Kidney tubule cell (primary cell): ENCODE data around the gene VPREB3.
A peak's percentile ranks its signal among the peaks of the same experiment; 100 is the strongest.

ENCODE experiments used
- DNase-seq: peaks from one replicate; pipeline ENCODE4 v3.0.0-alpha.2; 2018; ENCODE audit warnings: low spot score

Gene VPREB3

DNA sequence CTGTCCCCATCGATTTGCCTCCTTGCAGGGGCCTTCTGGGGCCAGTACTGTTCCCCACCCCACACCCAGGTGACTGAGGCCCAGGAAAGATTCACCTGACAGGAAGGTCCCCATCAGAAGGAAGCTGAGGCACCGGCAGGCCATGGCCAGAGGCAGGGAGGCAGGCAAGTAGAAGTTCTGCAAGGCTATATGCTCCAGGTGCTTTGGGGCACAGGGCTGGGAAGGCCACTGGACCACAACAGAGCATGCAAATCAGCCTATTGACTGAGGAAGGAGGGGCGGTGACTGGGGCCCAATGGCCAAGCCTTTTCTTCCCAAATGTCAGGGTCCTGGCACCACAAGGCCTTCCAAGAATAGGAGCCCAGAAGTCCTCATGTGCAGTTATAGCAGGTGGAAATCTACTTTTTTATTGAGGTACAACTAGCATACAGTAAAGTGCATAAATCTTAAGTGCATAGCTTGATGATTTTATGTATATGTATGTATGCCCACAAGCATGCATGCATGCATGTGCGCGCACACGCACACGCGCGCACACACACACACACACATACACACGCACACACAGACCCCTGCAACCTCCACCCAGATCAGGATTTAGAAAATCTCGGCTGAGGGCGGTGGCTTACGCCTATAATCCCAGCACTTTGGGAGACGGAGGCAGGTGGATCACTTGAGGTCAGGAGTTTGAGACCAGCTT is at the start of gene VPREB3:
TSS of gene VPREB3 (minus strand) at position 206 of the 700 bp plus-strand sequence. CDS start at position 144, 62 bp downstream.
- DNase-seq, result no peak

DNA sequence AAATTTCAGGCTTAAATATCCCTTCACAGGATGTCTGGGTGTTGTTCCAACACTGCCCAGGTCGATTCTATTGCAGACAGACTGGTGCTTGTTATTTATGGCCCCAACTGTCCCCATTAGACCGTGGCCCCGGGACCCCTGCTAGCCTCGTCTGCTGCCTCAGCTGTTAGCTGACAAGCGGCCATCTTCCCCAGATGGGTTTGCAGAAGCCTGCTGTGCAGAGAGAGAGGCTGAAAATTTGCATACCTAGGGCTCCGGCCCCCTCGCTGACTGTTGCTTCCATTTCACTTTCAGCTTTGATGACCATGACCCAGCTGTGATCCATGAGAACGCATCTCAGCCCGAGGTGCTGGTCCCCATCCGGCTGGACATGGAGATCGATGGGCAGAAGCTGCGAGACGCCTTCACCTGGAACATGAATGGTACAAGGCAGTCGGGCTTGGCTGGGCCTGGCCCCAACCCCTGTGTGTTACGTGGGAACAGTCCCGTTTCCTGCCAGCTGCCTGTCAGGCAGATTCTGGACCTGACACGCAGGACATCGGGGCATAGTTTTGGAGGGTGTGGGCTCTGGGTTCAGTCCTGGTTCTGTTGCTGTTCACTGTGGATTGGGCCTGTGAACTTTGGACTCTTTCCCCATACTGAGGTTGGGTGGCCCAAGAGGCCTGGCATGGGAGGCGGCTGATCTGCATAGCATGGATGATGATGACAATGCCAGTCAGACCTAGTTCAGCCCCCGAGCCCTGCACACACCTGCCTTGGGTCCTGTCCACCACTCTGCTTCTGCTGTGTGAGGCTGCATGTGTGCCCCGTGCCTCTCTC is 49.0 kb upstream of the VPREB3 start:
- no peak for DNase-seq

GRCh38 chr22:23801886-23802377 is 47.7 kb upstream of the VPREB3 start:
- DNase-seq, result no peak

GRCh38 chr22:23801238-23801821 is 47.1 kb upstream of the VPREB3 start:
- DNase-seq, result no peak

DNA sequence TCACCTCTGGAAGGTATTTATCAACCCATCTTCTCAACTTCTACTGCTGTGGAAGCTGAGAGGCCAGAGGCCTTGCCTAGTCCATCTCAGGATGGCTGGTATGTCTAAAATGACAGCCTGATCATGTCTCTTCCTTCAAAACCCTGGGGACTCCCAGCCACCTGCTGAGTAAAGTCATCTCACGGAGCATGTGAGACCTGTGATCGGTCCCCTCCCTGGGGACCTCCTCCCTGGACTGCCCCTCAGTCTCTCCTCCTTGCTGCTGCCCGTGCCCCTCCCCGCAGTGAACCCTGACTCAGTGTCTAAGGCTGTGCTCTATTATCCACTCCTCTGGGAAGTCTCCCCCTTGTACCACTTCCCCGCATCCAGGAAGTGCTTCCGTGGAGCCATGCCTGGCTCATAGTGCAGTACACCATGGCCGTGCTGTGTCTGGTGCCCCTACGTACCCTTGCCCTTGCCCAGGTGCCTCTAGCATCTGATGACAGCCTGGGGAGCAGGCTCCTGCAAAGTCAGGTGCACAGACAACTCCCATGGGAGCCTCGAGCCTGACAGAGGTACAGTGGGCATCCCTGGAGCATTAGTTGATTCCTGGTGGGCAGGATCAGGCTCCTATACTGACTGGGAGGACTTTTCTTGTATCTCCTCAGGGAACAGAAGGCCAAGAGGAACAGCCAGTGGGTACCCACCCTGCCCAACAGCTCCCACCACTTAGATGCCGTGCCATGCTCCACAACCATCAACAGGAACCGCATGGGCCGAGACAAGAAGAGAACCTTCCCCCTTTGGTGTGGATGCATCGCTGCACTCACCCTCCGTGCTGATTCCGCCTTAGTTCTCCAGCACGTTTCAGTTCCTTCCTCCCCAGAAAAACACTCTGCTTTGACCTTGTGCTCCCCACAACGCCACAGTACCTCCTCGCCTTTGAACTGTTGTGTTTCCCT is 46.3 kb upstream of the VPREB3 start:
- no peak for DNase-seq

GRCh38 chr22:23796461-23796860 is 42.2 kb upstream of the VPREB3 start:
- no peak for DNase-seq

GRCh38 chr22:23793326-23793725 is 39.1 kb upstream of the VPREB3 start:
- no peak for DNase-seq

GRCh38 chr22:23791738-23792645 is 37.8 kb upstream of the VPREB3 start:
- DNase-seq, result no peak

DNA sequence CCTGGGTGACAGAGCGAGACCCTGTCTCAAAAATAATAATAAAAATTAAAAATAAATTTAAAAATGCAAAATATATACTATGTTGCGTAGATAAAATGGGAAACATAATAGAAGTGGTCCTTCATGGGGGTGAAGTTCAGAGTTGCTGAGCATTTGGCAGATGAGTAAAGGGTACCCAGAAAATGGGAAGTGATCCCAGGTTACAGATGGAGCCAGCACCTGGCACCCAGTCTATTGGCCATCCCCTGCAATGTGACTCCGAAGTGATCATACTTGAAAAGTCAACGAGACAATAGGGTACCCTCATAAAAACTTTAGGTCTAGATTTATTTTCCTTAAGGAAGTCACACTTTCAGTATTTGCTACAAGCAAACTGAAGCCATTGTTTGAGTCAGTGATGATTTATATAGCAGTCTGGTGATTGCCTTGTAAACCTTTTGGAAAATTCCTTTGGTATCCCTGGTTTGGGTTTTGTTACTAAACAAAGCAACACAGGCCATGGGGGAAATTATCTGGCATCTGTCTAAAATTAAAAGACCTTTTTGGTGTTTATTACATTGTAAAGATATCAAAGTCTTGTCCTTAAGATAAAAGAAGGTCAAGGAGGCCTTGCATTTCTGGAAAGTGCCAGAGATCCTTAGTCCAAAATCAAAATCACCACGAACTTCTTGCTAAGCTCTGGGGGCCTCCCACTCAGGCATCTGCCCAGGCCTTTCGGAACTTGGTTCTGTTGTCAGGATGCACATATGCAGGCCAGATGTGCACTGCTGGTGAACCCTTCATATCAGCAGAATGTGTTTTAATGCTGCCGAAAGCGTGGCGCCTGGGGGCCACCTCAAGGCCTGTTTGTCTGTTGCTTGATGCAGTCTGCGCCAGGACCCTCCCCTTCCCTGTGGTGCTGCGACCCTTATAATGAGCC is 36.9 kb upstream of the VPREB3 start:
- DNase-seq, result no peak

DNA sequence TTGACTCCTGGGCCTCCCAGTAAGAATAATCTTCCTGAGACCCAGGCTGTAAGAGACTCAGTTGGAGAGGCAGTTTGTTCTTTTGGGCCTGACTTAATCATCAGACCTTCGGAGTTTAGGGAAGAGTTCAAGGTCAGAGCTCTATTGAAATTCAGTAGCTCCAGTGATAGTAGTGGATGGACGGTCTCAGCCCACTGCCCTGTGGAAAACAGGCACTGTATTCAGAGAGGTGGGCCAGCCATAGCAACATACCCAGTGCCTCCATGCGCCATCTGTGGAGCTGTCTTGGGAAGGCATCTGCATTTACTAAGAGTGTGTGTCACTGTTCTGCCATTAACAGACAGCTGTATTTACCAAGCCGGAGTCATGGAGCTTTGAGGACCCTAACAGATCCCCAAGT is 35.4 kb upstream of the VPREB3 start:
- DNase-seq, result no peak

DNA sequence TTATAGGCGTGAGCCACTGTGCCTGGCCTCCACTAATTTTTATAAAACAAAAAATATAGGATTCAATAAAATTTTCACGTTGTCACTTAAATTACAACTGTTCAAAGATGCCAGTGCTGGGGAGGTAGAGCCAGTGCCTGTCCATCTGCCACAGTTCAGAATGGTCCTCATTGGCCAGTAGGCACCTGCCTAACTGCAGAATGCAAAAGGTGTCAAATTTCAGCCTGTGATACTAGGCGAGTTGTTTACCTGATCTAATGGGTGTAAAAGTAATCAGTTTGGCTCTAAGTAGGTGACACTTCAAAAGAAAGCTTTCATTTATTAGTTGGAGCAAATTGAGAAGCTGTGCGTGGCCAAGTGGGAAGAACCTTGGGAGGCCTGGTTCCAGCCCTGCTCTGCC is 34.9 kb upstream of the VPREB3 start:
- no peak for DNase-seq

DNA sequence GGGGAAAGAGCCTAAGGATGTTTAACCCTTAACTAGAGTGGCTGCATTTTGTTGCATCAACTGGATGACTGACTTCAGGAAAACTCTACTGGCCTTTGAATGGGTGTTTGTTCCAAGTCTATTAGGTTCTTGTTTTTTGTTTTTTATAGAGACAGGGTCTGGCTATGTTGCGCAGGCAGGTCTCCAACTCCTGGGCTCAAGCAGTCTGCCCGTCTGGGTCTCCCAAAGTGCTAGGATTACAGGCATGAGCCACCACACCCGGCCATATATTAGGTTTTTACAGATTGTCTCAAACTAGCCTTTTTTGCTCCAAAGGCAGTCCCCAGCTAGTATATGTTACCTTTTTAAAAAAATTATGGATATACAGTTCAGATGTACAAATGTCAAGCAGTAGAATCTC is 33.7 kb upstream of the VPREB3 start:
- no peak for DNase-seq

GRCh38 chr22:23787600-23787896 is 33.3 kb upstream of the VPREB3 start:
- DNase-seq, result no peak

DNA sequence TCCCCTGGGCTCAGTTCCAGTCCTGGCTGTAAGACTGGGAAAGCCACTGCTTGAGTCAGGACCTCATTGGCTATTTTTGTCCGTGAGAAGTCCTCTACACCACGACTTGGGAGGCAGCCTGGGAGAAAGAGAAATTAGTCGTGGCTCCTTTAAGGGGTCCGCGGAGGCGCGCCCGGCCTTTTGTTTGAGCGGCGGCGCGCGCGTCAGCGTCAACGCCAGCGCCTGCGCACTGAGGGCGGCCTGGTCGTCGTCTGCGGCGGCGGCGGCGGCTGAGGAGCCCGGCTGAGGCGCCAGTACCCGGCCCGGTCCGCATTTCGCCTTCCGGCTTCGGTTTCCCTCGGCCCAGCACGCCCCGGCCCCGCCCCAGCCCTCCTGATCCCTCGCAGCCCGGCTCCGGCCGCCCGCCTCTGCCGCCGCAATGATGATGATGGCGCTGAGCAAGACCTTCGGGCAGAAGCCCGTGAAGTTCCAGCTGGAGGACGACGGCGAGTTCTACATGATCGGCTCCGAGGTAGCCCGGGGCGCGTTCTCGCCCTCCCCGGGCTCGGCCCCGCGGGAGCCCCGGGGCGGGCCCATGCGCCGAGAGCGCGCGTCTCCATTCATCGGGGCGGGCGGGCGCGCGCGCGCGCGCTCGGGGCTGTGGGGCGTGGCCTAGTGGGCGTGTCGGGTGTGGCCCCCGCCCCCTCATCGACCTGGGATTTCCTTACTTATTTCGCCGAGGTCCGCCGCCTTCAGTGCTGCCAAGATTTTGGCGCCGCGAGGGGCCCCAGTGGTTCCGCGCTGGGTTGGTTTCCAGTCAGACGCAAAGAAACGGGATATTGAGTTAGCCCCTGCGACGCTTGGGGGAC is 32.8 kb upstream of the VPREB3 start, which contains the start of gene SMARCB1:
TSS of gene SMARCB1 (plus strand) at position 215 of the 848 bp plus-strand sequence. CDS start at position 419, 204 bp downstream.
- peak; percentile 89 for DNase-seq

DNA sequence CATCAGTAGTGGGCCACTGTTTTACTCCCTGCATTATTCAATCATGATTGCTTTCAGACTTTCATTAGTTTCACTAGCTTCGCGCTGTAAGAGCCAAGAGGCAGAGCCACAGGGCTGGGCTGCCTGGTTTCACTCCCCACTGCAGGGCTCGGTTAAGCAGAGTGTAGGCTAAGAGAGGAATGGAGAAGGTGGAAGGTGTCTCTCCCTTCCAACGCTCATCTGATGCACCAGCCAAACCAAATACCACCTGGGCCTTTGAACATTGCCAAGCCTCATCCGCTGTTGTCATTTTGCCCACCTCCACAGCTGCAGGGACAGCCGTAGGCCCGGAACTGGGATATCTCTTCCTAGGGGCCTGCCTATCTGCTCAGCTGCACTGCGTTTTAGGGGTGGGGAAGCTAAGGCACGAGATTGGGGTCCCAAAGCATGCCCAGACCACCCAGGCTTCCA is 32.1 kb upstream of the VPREB3 start:
- DNase-seq, result no peak

GRCh38 chr22:23784215-23784732 is 30.0 kb upstream of the VPREB3 start:
- peak; percentile 49 for DNase-seq

DNA sequence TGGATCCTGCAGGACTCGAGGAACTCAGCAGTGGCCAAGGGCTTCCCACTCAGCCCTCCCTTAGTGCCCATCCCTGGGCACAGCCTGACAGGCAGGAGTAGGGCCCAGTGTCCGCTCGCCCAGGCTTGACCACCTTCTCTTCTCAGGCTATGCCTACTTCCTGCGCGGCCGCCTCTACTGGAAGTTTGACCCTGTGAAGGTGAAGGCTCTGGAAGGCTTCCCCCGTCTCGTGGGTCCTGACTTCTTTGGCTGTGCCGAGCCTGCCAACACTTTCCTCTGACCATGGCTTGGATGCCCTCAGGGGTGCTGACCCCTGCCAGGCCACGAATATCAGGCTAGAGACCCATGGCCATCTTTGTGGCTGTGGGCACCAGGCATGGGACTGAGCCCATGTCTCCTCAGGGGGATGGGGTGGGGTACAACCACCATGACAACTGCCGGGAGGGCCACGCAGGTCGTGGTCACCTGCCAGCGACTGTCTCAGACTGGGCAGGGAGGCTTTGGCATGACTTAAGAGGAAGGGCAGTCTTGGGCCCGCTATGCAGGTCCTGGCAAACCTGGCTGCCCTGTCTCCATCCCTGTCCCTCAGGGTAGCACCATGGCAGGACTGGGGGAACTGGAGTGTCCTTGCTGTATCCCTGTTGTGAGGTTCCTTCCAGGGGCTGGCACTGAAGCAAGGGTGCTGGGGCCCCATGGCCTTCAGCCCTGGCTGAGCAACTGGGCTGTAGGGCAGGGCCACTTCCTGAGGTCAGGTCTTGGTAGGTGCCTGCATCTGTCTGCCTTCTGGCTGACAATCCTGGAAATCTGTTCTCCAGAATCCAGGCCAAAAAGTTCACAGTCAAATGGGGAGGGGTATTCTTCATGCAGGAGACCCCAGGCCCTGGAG is 29.3 kb upstream of the VPREB3 start:
- no peak for DNase-seq
